Osteoblast (primary cell): ENCODE results near the gene FILIP1L. TPM values are rescaled to one million over a fixed set of nuclear protein-coding genes. Genes with fewer than 3 reads are reported as not detected.

Experiments
- DNase-seq: peaks from one replicate; pipeline ENCODE4 v3.0.0; 2011; ENCODE audit warnings: low spot score, mixed read lengths; ENCODE audit not compliant: insufficient read length; ENCODE audit errors: missing footprints
- H2AFZ ChIP-seq: 2 replicates; pipeline ENCODE4 v1.6.0; 2011; ENCODE audit warnings: mild to moderate bottlenecking, low read length
- H3K27ac ChIP-seq: 2 replicates; pipeline ENCODE4 v1.5.1; 2011; ENCODE audit warnings: mild to moderate bottlenecking, low read depth, low read length, moderate library complexity
- H3K27me3 ChIP-seq: 2 replicates; pipeline ENCODE4 v1.6.0; 2012; ENCODE audit warnings: mild to moderate bottlenecking, control low read depth, inconsistent platforms, low read length, moderate library complexity; ENCODE audit not compliant: insufficient read depth
- H3K36me3 ChIP-seq: 2 replicates; pipeline ENCODE4 v1.5.1; 2011; ENCODE audit warnings: mild to moderate bottlenecking, low read length, control low read depth, moderate library complexity; ENCODE audit not compliant: insufficient read depth
- H3K4me1 ChIP-seq: 2 replicates; pipeline ENCODE4 v1.5.1; 2011; ENCODE audit warnings: mild to moderate bottlenecking, low read length, control low read depth, moderate library complexity; ENCODE audit not compliant: insufficient read depth
- H3K4me2 ChIP-seq: 2 replicates; pipeline ENCODE4 v1.6.0; 2011; ENCODE audit warnings: mild to moderate bottlenecking, low read length; ENCODE audit not compliant: insufficient read depth
- H3K4me3 ChIP-seq: fragments of 200-600 bp; sonication (generic); 3 replicates; pipeline ENCODE4 v1.5.1; 2012; ENCODE audit warnings: mild to moderate bottlenecking, low read length, inconsistent platforms; ENCODE audit not compliant: insufficient read depth
- H3K79me2 ChIP-seq: 2 replicates; pipeline ENCODE4 v1.6.0; 2012; ENCODE audit warnings: mild to moderate bottlenecking, low read length, control low read depth, inconsistent platforms; ENCODE audit not compliant: insufficient read depth
- H3K9me3 ChIP-seq: 2 replicates; pipeline ENCODE4 v1.5.1; 2011; ENCODE audit warnings: low read depth, low read length, control low read depth
- H4K20me1 ChIP-seq: 2 replicates; pipeline ENCODE4 v1.6.0; 2012; ENCODE audit warnings: mild to moderate bottlenecking, low read length, control low read depth; ENCODE audit not compliant: insufficient read depth
- total RNA-seq: library from RNA; depleted of rRNA; stranded (reverse); fragments of >200 nt; gene quantifications from 2 replicates; pipeline ENCODE4 v1.2.3, GENCODE V29; 2012
- TF ChIP-seq, protein P1 (sequence below): IDR thresholded peaks from 2 replicates; pipeline ENCODE4 v1.5.1; 2011; ENCODE audit warnings: mild to moderate bottlenecking, low read depth, low read length, moderate library complexity; ENCODE audit errors: extremely low read depth

The FILIP1L gene
- total RNA-seq, 1 donor = 5.8 TPM

- no peak overlapping the region for H3K4me3 ChIP-seq
- H3K9me3 ChIP-seq = no peaks in the 10 kb centered on the region
- H2AFZ ChIP-seq = no peak overlapping the region
- H3K4me1 ChIP-seq = peaks cover 26% of the 10 kb centered on the region
- H3K36me3 ChIP-seq = no peaks in the 10 kb centered on the region
- H3K79me2 ChIP-seq = no peaks in the 10 kb centered on the region
- TF ChIP-seq, protein P1, sequence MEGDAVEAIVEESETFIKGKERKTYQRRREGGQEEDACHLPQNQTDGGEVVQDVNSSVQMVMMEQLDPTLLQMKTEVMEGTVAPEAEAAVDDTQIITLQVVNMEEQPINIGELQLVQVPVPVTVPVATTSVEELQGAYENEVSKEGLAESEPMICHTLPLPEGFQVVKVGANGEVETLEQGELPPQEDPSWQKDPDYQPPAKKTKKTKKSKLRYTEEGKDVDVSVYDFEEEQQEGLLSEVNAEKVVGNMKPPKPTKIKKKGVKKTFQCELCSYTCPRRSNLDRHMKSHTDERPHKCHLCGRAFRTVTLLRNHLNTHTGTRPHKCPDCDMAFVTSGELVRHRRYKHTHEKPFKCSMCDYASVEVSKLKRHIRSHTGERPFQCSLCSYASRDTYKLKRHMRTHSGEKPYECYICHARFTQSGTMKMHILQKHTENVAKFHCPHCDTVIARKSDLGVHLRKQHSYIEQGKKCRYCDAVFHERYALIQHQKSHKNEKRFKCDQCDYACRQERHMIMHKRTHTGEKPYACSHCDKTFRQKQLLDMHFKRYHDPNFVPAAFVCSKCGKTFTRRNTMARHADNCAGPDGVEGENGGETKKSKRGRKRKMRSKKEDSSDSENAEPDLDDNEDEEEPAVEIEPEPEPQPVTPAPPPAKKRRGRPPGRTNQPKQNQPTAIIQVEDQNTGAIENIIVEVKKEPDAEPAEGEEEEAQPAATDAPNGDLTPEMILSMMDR = no peak
- H4K20me1 ChIP-seq = no peaks in the 10 kb centered on the region
- no peaks in the 10 kb centered on the region for H3K27me3 ChIP-seq
- no peak overlapping the region for H3K27ac ChIP-seq
- no peak for DNase-seq
- no peak overlapping the region for H3K4me2 ChIP-seq
These were observed 190.4 kb downstream of the FILIP1L start for GRCh38 chr3:99923873-99924272.

GRCh38 chr3:99921986-99922385 is 192.3 kb downstream of the FILIP1L start:
- H4K20me1 ChIP-seq = no peaks in the 10 kb centered on the region
- H3K27me3 ChIP-seq = no peaks in the 10 kb centered on the region
- no peak overlapping the region for H3K27ac ChIP-seq
- H3K4me1 ChIP-seq = peaks cover 26% of the 10 kb centered on the region
- no peaks in the 10 kb centered on the region for H3K9me3 ChIP-seq
- no peak overlapping the region for H3K4me2 ChIP-seq
- H2AFZ ChIP-seq = no peak overlapping the region
- DNase-seq = no peak
- no peaks in the 10 kb centered on the region for H3K36me3 ChIP-seq
- no peak overlapping the region for H3K4me3 ChIP-seq
- H3K79me2 ChIP-seq = no peaks in the 10 kb centered on the region
- TF ChIP-seq, protein P1 = no peak

- H3K4me1 ChIP-seq = peaks cover 26% of the 10 kb centered on the region
- H2AFZ ChIP-seq = peak overlapping the region; percentile 37
- TF ChIP-seq, protein P1 = no peak
- H3K27me3 ChIP-seq = no peaks in the 10 kb centered on the region
- no peak overlapping the region for H3K4me2 ChIP-seq
- no peaks in the 10 kb centered on the region for H3K36me3 ChIP-seq
- H4K20me1 ChIP-seq = no peaks in the 10 kb centered on the region
- H3K9me3 ChIP-seq = no peaks in the 10 kb centered on the region
- no peak overlapping the region for H3K4me3 ChIP-seq
- no peaks in the 10 kb centered on the region for H3K79me2 ChIP-seq
- DNase-seq = no peak
- no peak overlapping the region for H3K27ac ChIP-seq
These were observed 193.0 kb downstream of the FILIP1L start for GRCh38 chr3:99921377-99921695.

GRCh38 chr3:99920481-99921376 is 193.6 kb downstream of the FILIP1L start:
- Histone ChIP-seq H3K9me3 (no peaks in the 10 kb centered on the region), H3K4me1 (peaks cover 22% of the 10 kb centered on the region), H3K36me3 (no peaks in the 10 kb centered on the region), H3K27me3 (no peaks in the 10 kb centered on the region), H3K27ac (no peak overlapping the region), H3K4me3 (no peak overlapping the region), H3K79me2 (no peaks in the 10 kb centered on the region), H2AFZ (peak overlapping the region; percentile 37), H4K20me1 (no peaks in the 10 kb centered on the region), H3K4me2 (no peak overlapping the region)
- no peak for DNase-seq
- TF ChIP-seq, protein P1 = no peak
